Keratinocyte (primary cell): Measurements from ENCODE around the gene IRF2BP1.

Source experiments
- CTCF ChIP-seq, 3 experiments: IDR thresholded peaks in 1 of 3; conservative IDR thresholded peaks in 1 of 3; optimal IDR thresholded peaks in 1 of 3; 2 replicates in 2 of 3; 3 replicates in 1 of 3; pipeline versions ENCODE3 to v1.5.1; 2011; ENCODE audit warnings: low read length in 3 of 3, mild to moderate bottlenecking in 3 of 3, moderate library complexity in 2 of 3, control low read depth in 1 of 3, inconsistent platforms in 1 of 3; ENCODE audit not compliant: insufficient read depth in 2 of 3; ENCODE audit errors: extremely low read depth in 1 of 3
- EZH2 ChIP-seq: IDR thresholded peaks from one replicate; pipeline ENCODE4 v1.6.1; 2012; ENCODE audit warnings: inconsistent platforms, mild to moderate bottlenecking, low read length, moderate library complexity

- no peak for TF ChIP-seq CTCF (optimal IDR thresholded peaks at IDR 0.05 in 1 of 3, IDR thresholded peaks at IDR 0.05 in 1 of 3, conservative IDR thresholded peaks at IDR 0.05 in 1 of 3; ENCODE audit: extremely low read depth in 1 of 3, insufficient read depth in 2 of 3, low read length in 3 of 3)
- no peak for TF ChIP-seq EZH2
These were observed at the start of gene IRF2BP1 for GRCh38 chr19:45885556-45886426.
